Keratinocyte (primary cell): ENCODE data around the gene C1D. TPM values are rescaled to one million over a fixed set of nuclear protein-coding genes. Genes with fewer than 3 reads are reported as not detected.

ENCODE experiments used
- DNase-seq: peaks from one replicate; pipeline ENCODE4 v3.0.0-alpha.2; 2011; ENCODE audit warnings: low read depth, missing footprints, low spot score
- FAIRE-seq: peaks from 2 replicates; lab custom pipeline; 2011; peaks lifted over from hg19 to GRCh38; lab: Jason Lieb, UNC
- H2AFZ ChIP-seq: 2 replicates; pipeline ENCODE4 v1.6.0; 2012; ENCODE audit warnings: low read length, control low read depth, inconsistent platforms; ENCODE audit not compliant: control insufficient read depth
- H3K27ac ChIP-seq: 2 replicates; pipeline ENCODE4 v1.5.1; 2011; ENCODE audit warnings: low read length; ENCODE audit not compliant: control insufficient read depth, insufficient read depth
- H3K27me3 ChIP-seq: 3 replicates; pipeline ENCODE4 v1.6.0; 2011; ENCODE audit warnings: low read length; ENCODE audit not compliant: control insufficient read depth, insufficient read depth; ENCODE audit errors: extremely low read depth
- H3K36me3 ChIP-seq, 2 experiments: 2 replicates in 1 of 2; 3 replicates in 1 of 2; pipeline ENCODE4 v1.5.1; 2011; ENCODE audit warnings: low read length in 2 of 2, mild to moderate bottlenecking in 1 of 2; ENCODE audit not compliant: control insufficient read depth in 2 of 2, insufficient read depth in 2 of 2; ENCODE audit errors: extremely low read depth in 1 of 2
- H3K4me1 ChIP-seq: 3 replicates; pipeline ENCODE4 v1.5.1; 2011; ENCODE audit warnings: low read length; ENCODE audit not compliant: control insufficient read depth, insufficient read depth; ENCODE audit errors: extremely low read depth
- H3K4me2 ChIP-seq: 3 replicates; pipeline ENCODE4 v1.6.0; 2011; ENCODE audit warnings: low read depth, low read length; ENCODE audit not compliant: control insufficient read depth, insufficient read depth; ENCODE audit errors: extremely low read depth
- H3K4me3 ChIP-seq, 3 experiments: fragments of 200-600 bp in 1 of 3; sonication (generic) in 1 of 3; 2 replicates in 2 of 3; 3 replicates in 1 of 3; pipeline ENCODE4 v1.5.1; 2011 to 2016; ENCODE audit warnings: low read length in 3 of 3, mild to moderate bottlenecking in 3 of 3, control low read depth in 2 of 3, inconsistent platforms in 1 of 3, low read depth in 1 of 3, mixed read lengths in 1 of 3, mixed run types in 1 of 3, moderate library complexity in 1 of 3; ENCODE audit not compliant: control insufficient read depth in 2 of 3, insufficient read depth in 2 of 3; ENCODE audit errors: extremely low read depth in 1 of 3
- H3K79me2 ChIP-seq: 2 replicates; pipeline ENCODE4 v1.6.0; 2012; ENCODE audit warnings: low read length; ENCODE audit not compliant: control insufficient read depth, insufficient read depth
- H3K9ac ChIP-seq: 3 replicates; pipeline ENCODE4 v1.6.0; 2011; ENCODE audit warnings: low read length; ENCODE audit not compliant: control insufficient read depth, insufficient read depth; ENCODE audit errors: extremely low read depth
- H3K9me1 ChIP-seq: 3 replicates; pipeline ENCODE4 v1.6.0; 2011; ENCODE audit warnings: low read length; ENCODE audit not compliant: control insufficient read depth, insufficient read depth; ENCODE audit errors: extremely low read depth
- H3K9me3 ChIP-seq: 2 replicates; pipeline ENCODE4 v1.5.1; 2012; ENCODE audit warnings: low read depth, low read length; ENCODE audit not compliant: control insufficient read depth
- H4K20me1 ChIP-seq: 3 replicates; pipeline ENCODE4 v1.6.0; 2011; ENCODE audit warnings: low read length; ENCODE audit not compliant: control insufficient read depth, insufficient read depth; ENCODE audit errors: extremely low read depth
- CTCF ChIP-seq, 3 experiments: IDR thresholded peaks in 1 of 3; conservative IDR thresholded peaks in 1 of 3; optimal IDR thresholded peaks in 1 of 3; 2 replicates in 2 of 3; 3 replicates in 1 of 3; pipeline versions ENCODE3 to v1.5.1; 2011; ENCODE audit warnings: low read length in 3 of 3, mild to moderate bottlenecking in 3 of 3, moderate library complexity in 2 of 3, control low read depth in 1 of 3, inconsistent platforms in 1 of 3; ENCODE audit not compliant: insufficient read depth in 2 of 3; ENCODE audit errors: extremely low read depth in 1 of 3
- EZH2 ChIP-seq: IDR thresholded peaks from one replicate; pipeline ENCODE4 v1.6.1; 2012; ENCODE audit warnings: inconsistent platforms, mild to moderate bottlenecking, low read length, moderate library complexity
- dilution Hi-C: fragments of 300-500 bp; cut with MboI; formaldehyde crosslinking; loops from one replicate; pipeline ENCODE4 v1.7.0; 2020; ENCODE audit warnings: low sequenced_read_pairs; ENCODE audit not compliant: extremely low pct_ligation_motif_present
- polyA plus RNA-seq, 5 experiments: library from polyadenylated mRNA; depleted of rRNA in 3 of 5; stranded (reverse) in 3 of 5; stranded (forward) in 1 of 5; unstranded in 1 of 5; fragments of >200 nt; gene quantifications; 1 replicate in 1 of 5; 2 replicates in 3 of 5; 3 replicates in 1 of 5; pipeline versions ENCODE4 v1.2.1 to v1.2.3, GENCODE V29; 2011 to 2012; ENCODE audit warnings: missing spikeins in 2 of 5, low read depth in 1 of 5, low replicate concordance in 1 of 5

The C1D gene
- polyA plus RNA-seq, 1 donor (not counting 4 experiments of a cell fraction or from before 2014, with no cell fraction given): 45.3 TPM

- H3K79me2 ChIP-seq: peaks cover 3% of the 10 kb centered on the region
- no peak overlapping the region for H2AFZ ChIP-seq
- peaks cover 8% of the 10 kb centered on the region for H3K4me1 ChIP-seq
- H3K4me3 ChIP-seq: no peak overlapping the region
- H3K4me2 ChIP-seq: no peak overlapping the region
- DNase-seq: no peak
- FAIRE-seq: no peak
- no peaks in the 10 kb centered on the region for H3K9me1 ChIP-seq
- H3K27me3 ChIP-seq: no peaks in the 10 kb centered on the region
- H3K9ac ChIP-seq: no peak overlapping the region
- no peak overlapping the region for H3K27ac ChIP-seq
- no peaks in the 10 kb centered on the region for H3K9me3 ChIP-seq
- H4K20me1 ChIP-seq: no peaks in the 10 kb centered on the region
- dilution Hi-C loops: no loop called here
- no peaks in the 10 kb centered on the region for H3K36me3 ChIP-seq
- no peak for TF ChIP-seq EZH2
- no peak for TF ChIP-seq CTCF (optimal IDR thresholded peaks at IDR 0.05 in 1 of 3, IDR thresholded peaks at IDR 0.05 in 1 of 3, conservative IDR thresholded peaks at IDR 0.05 in 1 of 3; ENCODE audit: extremely low read depth in 1 of 3, insufficient read depth in 2 of 3, low read length in 3 of 3)
These were observed 19.8 kb downstream of the C1D start for GRCh38 chr2:68043032-68043431.

- Histone ChIP-seq H3K4me1 (peaks cover 8% of the 10 kb centered on the region), H2AFZ (no peak overlapping the region), H3K4me3 (no peak overlapping the region), H3K9ac (no peak overlapping the region), H3K36me3 (no peaks in the 10 kb centered on the region), H3K27me3 (no peaks in the 10 kb centered on the region), H3K27ac (no peak overlapping the region), H3K79me2 (no peaks in the 10 kb centered on the region), H4K20me1 (no peaks in the 10 kb centered on the region), H3K9me3 (no peaks in the 10 kb centered on the region), H3K9me1 (no peaks in the 10 kb centered on the region), H3K4me2 (no peak overlapping the region)
- no peak for FAIRE-seq
- dilution Hi-C loops: no loop called here
- DNase-seq: no peak
- TF ChIP-seq EZH2: no peak
These were observed 21.0 kb downstream of the C1D start for GRCh38 chr2:68041704-68042245.

DNA sequence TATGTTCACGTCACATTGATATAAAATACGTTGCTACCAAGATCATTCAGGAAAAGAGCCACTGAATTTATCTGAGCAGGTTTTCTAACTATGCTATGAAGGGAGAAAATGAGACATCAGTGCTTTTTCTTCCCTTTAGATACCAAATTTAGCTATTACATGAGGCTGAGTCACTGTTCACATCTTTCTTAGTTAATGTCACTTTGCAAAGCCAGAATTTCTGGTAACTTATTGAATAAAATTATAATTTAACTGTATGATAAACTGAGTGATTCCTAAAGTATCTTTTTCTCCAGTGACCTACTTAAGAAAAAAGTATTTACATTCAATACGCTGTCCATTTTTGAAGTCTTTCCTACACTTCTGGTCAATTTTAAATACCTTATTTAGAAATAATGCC, 22.7 kb downstream of the C1D start:
- no peak overlapping the region for H3K27ac ChIP-seq
- no peak overlapping the region for H2AFZ ChIP-seq
- H3K79me2 ChIP-seq: no peaks in the 10 kb centered on the region
- no peaks in the 10 kb centered on the region for H3K9me1 ChIP-seq
- FAIRE-seq (no peak), DNase-seq (no peak)
- dilution Hi-C loops: no loop called here
- H3K4me1 ChIP-seq: peaks cover 8% of the 10 kb centered on the region
- TF ChIP-seq CTCF (optimal IDR thresholded peaks at IDR 0.05 in 1 of 3, IDR thresholded peaks at IDR 0.05 in 1 of 3, conservative IDR thresholded peaks at IDR 0.05 in 1 of 3; ENCODE audit: extremely low read depth in 1 of 3, insufficient read depth in 2 of 3, low read length in 3 of 3) (no peak), EZH2 (no peak)
- no peaks in the 10 kb centered on the region for H3K36me3 ChIP-seq
- H3K9me3 ChIP-seq: no peaks in the 10 kb centered on the region
- no peak overlapping the region for H3K4me2 ChIP-seq
- H3K9ac ChIP-seq: no peak overlapping the region
- H3K4me3 ChIP-seq: no peak overlapping the region
- no peaks in the 10 kb centered on the region for H3K27me3 ChIP-seq
- no peaks in the 10 kb centered on the region for H4K20me1 ChIP-seq
